ENCODE measurements around the gene ARHGAP15.
A peak's percentile ranks its signal among the peaks of the same experiment; 100 is the strongest.

ARHGAP15 gene

GRCh38 chr2:143560724-143561123 lies 431.5 kb downstream of the ARHGAP15 start:
- no peak for TF ChIP-seq CTCF (IDR thresholded peaks at IDR 0.05; ENCODE audit: low read depth, low read length, missing control alignments)
- no peak for DNase-seq (ENCODE audit: low read depth)

GRCh38 chr2:143564419-143564818 lies 435.2 kb downstream of the ARHGAP15 start:
- no peak for TF ChIP-seq CTCF (IDR thresholded peaks at IDR 0.05; ENCODE audit: low read depth, low read length, missing control alignments)
- no peak overlapping the region for H3K4me3 ChIP-seq (ENCODE audit: low read depth, low read length)
- no peak for DNase-seq (ENCODE audit: low read depth)

More at GRCh38 chr2:143560724-143561123, 431.5 kb downstream of the ARHGAP15 start:
- H3K4me3 ChIP-seq (ENCODE audit: low read depth, low read length) = no peak overlapping the region

- DNase-seq (ENCODE audit: low read depth) = no peak
- no peak for TF ChIP-seq CTCF (IDR thresholded peaks at IDR 0.05; ENCODE audit: low read depth, low read length, missing control alignments)
- H3K4me3 ChIP-seq (ENCODE audit: low read depth, low read length) = no peak overlapping the region
Measured at GRCh38 chr2:143571747-143572146, 442.5 kb downstream of the ARHGAP15 start.

GRCh38 chr2:143572421-143572820 lies 443.2 kb downstream of the ARHGAP15 start:
- no peak for DNase-seq (ENCODE audit: low read depth)
- no peak overlapping the region for H3K4me3 ChIP-seq (ENCODE audit: low read depth, low read length)

GRCh38 chr2:143574069-143574468 lies 444.9 kb downstream of the ARHGAP15 start:
- DNase-seq (ENCODE audit: low read depth) = no peak

More at GRCh38 chr2:143572421-143572820, 443.2 kb downstream of the ARHGAP15 start:
- TF ChIP-seq CTCF (IDR thresholded peaks at IDR 0.05; ENCODE audit: low read depth, low read length, missing control alignments) = no peak

GRCh38 chr2:143575340-143575739 lies 446.1 kb downstream of the ARHGAP15 start:
- DNase-seq (ENCODE audit: low read depth) = no peak
- no peak overlapping the region for H3K4me3 ChIP-seq (ENCODE audit: low read depth, low read length)
- TF ChIP-seq CTCF (IDR thresholded peaks at IDR 0.05; ENCODE audit: low read depth, low read length, missing control alignments) = peak; percentile 36

More at GRCh38 chr2:143574069-143574468, 444.9 kb downstream of the ARHGAP15 start:
- H3K4me3 ChIP-seq (ENCODE audit: low read depth, low read length) = no peak overlapping the region
- no peak for TF ChIP-seq CTCF (IDR thresholded peaks at IDR 0.05; ENCODE audit: low read depth, low read length, missing control alignments)

GRCh38 chr2:143577489-143577888 lies 448.3 kb downstream of the ARHGAP15 start:
- no peak overlapping the region for H3K4me3 ChIP-seq (ENCODE audit: low read depth, low read length)
- no peak for DNase-seq (ENCODE audit: low read depth)
- no peak for TF ChIP-seq CTCF (IDR thresholded peaks at IDR 0.05; ENCODE audit: low read depth, low read length, missing control alignments)

Data from GM12864 (cell line).